Muscle layer of duodenum (tissue), 2 donors: ENCODE results near the gene TLX2.

ENCODE experiments used
- H3K27ac ChIP-seq: one replicate; pipeline ENCODE4 v1.7.0; 2013; ENCODE audit warnings: mild to moderate bottlenecking, low read length
- H3K27me3 ChIP-seq: one replicate; pipeline ENCODE4 v1.7.0; 2013; ENCODE audit warnings: low read depth, mild to moderate bottlenecking, control low read depth, low read length
- H3K36me3 ChIP-seq, 2 donors: one replicate each; pipeline ENCODE4 v1.7.0; 2013; ENCODE audit warnings: low read length in 2 of 2, control low read depth in 1 of 2, mild to moderate bottlenecking in 1 of 2; ENCODE audit not compliant: insufficient read depth in 2 of 2, control insufficient read depth in 1 of 2
- H3K4me1 ChIP-seq, 2 donors: one replicate each; pipeline ENCODE4 v1.7.0; 2013; ENCODE audit warnings: low read length in 2 of 2, mild to moderate bottlenecking in 2 of 2, control low read depth in 1 of 2, moderate library complexity in 1 of 2; ENCODE audit not compliant: insufficient read depth in 2 of 2, control insufficient read depth in 1 of 2
- H3K4me3 ChIP-seq, 2 donors: one replicate each; pipeline ENCODE4 v1.7.0; 2013; ENCODE audit warnings: low read length in 2 of 2, low read depth in 1 of 2, mild to moderate bottlenecking in 1 of 2
- H3K9me3 ChIP-seq, 2 donors: one replicate each; pipeline ENCODE4 v1.7.0; 2013; ENCODE audit warnings: low read length in 2 of 2, control low read depth in 1 of 2, mild to moderate bottlenecking in 1 of 2; ENCODE audit not compliant: control insufficient read depth in 1 of 2
- donor health status: healthy.

TLX2 gene

DNA sequence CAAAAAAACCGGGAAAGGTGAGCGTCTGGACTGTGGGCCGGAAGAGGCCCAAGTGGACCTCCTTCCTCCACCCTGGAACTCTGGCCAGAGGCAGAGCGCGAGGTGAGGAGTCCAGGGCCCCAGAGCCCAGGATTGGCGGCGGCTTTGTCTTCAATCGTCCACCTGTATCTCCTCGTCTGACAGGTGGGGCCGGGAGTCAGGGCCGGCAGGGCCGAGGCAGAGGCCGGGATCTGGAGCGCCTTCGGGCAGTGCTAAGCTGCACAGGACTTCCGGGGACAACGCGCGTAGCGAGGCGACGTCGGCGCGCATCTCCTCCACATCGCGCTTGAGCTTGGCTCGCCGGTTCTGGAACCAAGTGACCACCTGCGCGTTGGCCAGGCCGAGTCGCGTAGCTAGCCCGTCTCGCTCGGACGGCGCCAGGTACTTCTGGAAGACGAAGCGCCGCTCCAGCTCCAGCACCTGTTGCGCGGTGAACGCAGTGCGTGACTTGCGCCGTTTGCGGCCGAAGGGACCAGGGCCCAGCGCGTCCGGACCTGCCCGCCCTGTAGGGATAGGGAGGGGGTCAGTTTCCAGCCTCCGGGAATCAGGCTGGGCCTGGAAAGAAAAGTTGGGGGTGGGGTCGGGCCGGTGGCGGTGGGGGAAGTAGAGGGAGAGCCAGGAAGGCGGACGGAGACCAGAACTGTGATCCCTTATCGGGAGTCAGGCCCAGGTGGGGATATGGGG lies 16.3 kb upstream of the TLX2 start:
- peak overlapping the region; percentile 52 to 54 for H3K4me3 ChIP-seq
- no peak overlapping the region for H3K27ac ChIP-seq
- H3K9me3 ChIP-seq = no peaks in the 10 kb centered on the region
- H3K4me1 ChIP-seq = peaks cover 3 to 34% of the 10 kb centered on the region in 2 donors
- H3K36me3 ChIP-seq = peaks cover 12 to 14% of the 10 kb centered on the region in 2 donors
- H3K27me3 ChIP-seq = peaks cover 38% of the 10 kb centered on the region

DNA sequence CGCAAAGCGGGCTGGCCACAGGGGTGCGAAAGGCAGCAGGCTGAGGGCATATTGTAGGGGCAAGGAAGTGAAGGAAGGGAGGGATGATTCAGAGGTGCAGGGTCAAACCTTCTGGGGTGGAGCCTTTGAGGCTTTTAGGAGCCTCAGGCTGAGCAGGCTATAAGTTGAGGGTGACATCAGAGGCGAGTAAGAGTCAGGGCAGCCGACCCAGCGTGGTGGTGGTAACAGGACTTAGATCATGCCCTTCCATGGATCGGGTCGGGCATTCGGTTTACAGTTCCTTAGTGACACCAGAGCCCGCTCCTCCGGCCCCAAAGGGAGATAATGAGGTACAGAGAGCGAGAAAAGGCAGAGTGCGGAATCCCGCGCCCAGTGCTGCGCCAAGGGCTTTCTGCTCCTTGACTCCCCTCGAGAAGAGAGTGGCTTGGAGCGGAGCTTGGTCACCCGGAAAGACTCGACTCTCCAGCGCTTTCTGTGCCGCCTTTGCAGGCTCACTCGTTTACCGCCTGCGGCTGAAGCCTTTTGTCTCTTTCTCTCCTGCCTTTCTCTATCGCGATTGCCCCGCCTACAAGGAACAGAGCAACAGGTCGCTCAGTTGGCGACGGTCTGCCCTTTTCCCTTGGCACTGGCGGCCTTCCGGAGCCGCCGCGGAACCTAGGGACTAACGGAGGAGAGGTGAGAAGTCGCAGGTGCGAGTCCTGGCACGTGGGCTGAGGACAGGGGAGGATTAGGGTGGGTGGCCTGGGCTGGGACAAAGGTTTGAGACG lies 15.6 kb upstream of the TLX2 start:
- Histone ChIP-seq H3K4me1 (peaks cover 3 to 41% of the 10 kb centered on the region in 2 donors), H3K4me3 (peak overlapping the region; percentile 52 to 54), H3K27me3 (peaks cover 38% of the 10 kb centered on the region), H3K36me3 (peaks cover 5 to 6% of the 10 kb centered on the region in 2 donors), H3K9me3 (no peaks in the 10 kb centered on the region), H3K27ac (no peak overlapping the region)

DNA sequence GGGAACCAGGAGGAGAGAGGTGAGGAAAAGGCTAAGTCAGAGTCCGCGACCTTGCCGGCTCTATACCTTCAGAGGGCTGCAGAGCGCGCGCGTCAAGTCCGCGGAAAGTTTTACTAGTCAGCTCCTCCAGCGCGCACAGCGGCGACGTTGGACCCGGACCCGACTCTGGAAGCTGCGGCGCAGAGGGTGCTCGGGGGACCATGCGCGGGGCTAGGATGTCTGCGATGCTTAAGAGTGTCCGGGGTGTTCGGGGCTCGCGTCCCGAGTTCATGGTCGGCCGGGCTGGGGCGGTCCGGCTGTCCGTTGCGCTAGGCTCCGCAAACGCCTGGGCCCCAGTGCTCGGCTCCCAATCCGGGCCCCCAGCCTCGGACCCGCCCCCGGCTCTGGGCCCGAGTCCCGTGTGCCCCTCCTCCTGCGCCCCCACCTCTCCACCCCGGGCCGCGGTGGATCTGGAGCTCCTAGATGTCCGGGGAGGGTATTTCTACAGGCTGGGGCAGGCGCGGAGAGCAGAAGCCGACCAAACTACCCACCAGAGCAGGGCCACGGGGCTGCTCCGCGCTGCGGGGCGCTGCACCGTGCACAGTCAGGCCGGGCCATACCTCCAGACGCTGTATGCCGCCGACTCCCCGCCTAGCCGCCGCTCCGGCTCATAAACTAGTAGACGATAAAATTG lies 14.8 kb upstream of the TLX2 start, which contains the start of gene LBX2:
LBX2 (minus strand) TSS at position 337 of the 673 bp plus-strand sequence; CDS start at position 271, 66 bp downstream.
- Histone ChIP-seq H3K4me1 (peaks cover 7 to 46% of the 10 kb centered on the region in 2 donors), H3K27ac (no peak within 1 kb of the TSS), H3K4me3 (peak within 1 kb of the TSS; percentile 52 to 54), H3K27me3 (peaks cover 38% of the 10 kb centered on the region), H3K36me3 (peaks cover 0 to 4% of the 10 kb centered on the region in 2 donors), H3K9me3 (no peaks in the 10 kb centered on the region)

DNA sequence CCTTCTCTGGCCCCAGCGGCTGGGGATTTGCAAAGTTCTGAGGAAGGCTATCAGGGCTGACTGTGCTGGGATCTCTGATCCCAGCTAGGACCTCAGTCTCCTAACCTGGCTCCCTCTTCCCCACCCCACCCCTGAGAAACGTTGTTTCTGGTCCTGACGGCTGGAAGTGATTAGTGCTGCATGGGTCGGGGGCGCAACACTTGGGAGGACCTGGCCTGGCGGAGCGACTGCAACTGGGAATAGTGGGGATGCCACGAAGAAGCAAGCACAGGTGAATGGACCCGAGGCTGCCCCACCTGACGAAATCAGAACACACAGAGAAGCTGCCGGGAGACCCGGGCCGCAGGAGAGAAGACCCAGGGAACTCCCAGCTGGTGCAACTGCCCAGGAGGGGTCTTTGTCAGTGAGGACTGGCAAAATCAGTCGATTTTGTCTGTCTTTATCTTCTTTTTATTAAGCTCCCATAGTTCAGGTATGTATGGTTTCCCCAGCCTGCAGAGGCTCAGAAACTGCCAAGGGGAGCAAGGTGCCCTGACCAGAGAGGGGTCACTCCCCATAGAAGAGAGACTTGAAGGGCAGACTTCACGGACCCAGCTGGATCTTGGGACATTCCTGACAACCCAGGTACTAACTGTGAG lies 14.2 kb upstream of the TLX2 start:
- H3K27me3 ChIP-seq = peaks cover 38% of the 10 kb centered on the region
- H3K4me1 ChIP-seq = peaks cover 7 to 52% of the 10 kb centered on the region in 2 donors
- H3K4me3 ChIP-seq = peak overlapping the region in 1 of 2 donors; percentile 54

DNA sequence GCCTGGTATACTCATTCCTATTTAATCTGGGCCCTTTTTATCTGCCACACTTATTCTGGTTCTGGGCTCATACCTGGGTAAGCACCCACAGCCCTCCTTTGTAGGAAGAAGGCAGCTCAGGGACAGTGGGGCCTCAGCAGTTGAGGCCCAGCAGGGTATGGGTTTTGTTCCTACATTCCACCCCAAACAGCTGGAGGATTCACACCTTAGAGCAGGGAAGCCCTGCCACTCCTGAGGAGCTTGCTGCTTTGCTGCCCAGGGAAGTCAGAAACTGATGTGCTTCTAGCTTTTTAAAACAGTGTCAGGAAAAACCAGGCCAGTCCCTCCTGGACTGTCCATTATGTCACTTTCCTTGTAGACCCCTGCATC lies 13.7 kb upstream of the TLX2 start:
- Histone ChIP-seq H3K4me1 (peaks cover 11 to 57% of the 10 kb centered on the region in 2 donors), H3K27me3 (peaks cover 38% of the 10 kb centered on the region), H3K36me3 (peaks cover 10 to 15% of the 10 kb centered on the region in 2 donors), H3K4me3 (no peak overlapping the region), H3K27ac (no peak overlapping the region), H3K9me3 (no peaks in the 10 kb centered on the region)

More for the DNA sequence above, 14.2 kb upstream of the TLX2 start:
- Histone ChIP-seq H3K27ac (no peak overlapping the region), H3K36me3 (peaks cover 5 to 10% of the 10 kb centered on the region in 2 donors), H3K9me3 (no peaks in the 10 kb centered on the region)

DNA sequence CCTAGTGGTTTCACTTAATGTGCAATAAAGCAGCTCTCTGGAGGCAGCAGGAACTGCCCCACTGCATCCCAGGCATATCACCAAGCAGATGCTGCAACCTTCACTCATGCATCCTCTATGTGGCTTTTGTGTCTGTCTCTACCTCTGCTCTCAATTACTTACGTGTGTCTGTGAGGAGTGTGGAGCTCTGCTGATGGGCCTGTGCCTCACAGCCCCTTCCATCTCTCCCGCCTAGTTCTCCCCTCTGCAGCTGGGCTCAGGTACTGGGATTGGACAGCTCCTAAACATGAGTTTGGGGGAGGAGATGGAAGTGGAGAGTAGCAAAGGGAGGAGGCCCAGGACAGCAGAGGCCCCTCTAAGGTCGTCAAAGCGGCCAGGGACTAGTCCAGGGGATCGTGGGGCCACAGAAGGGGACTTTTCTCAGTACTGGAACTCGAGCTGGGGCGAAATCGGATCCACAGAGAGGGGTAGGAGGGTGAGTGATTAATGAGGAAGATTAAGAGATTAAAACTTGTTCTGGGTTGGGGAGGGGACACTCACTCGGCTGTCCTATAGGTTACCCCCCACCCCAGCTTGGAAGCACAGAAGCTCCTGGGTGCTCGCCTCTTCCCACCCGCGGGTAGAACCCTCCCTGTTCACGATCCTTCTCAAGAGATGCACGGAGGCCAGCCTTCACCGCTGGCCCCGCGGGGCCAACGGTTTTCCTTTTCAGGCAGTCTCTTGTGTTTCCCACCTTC lies 12.7 kb upstream of the TLX2 start:
- Histone ChIP-seq H3K27ac (no peak overlapping the region), H3K27me3 (peaks cover 38% of the 10 kb centered on the region), H3K4me3 (no peak overlapping the region), H3K9me3 (no peaks in the 10 kb centered on the region), H3K36me3 (peaks cover 13 to 20% of the 10 kb centered on the region in 2 donors), H3K4me1 (peaks cover 17 to 67% of the 10 kb centered on the region in 2 donors)

DNA sequence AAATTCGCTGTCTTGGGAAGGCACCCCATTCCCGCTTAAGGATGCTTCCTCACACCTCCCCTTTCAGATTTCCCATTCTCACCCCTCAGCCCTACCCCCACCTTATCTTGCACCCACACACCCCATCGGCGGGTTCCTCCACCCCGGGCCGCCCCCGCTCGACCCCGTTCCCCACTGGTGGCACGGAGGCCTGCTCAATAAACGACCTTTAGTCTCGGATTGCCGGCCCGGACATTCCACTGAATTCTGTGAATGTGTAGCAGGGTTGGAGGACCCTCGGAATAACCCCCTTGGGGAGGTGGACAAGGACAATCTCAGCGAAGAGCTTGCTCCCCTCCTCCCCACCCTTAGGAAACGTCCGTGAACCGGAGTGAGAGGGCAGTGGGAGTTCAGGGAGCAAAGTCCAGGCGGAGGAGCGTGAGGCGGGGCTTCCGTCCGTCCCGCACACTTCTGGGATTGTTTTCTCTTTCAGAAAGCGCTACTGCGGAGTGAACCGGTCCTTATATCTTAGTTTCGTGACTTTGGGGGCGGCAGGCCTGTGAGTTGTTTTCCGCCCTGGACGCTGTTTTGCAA lies 12.0 kb upstream of the TLX2 start:
- H3K4me3 ChIP-seq = peak overlapping the region; percentile 62 to 80
- H3K36me3 ChIP-seq = peaks cover 13 to 22% of the 10 kb centered on the region in 2 donors
- peak overlapping the region; percentile 83 for H3K27ac ChIP-seq
- H3K27me3 ChIP-seq = peaks cover 33% of the 10 kb centered on the region
- H3K9me3 ChIP-seq = no peaks in the 10 kb centered on the region
- H3K4me1 ChIP-seq = peaks cover 22 to 71% of the 10 kb centered on the region in 2 donors

DNA sequence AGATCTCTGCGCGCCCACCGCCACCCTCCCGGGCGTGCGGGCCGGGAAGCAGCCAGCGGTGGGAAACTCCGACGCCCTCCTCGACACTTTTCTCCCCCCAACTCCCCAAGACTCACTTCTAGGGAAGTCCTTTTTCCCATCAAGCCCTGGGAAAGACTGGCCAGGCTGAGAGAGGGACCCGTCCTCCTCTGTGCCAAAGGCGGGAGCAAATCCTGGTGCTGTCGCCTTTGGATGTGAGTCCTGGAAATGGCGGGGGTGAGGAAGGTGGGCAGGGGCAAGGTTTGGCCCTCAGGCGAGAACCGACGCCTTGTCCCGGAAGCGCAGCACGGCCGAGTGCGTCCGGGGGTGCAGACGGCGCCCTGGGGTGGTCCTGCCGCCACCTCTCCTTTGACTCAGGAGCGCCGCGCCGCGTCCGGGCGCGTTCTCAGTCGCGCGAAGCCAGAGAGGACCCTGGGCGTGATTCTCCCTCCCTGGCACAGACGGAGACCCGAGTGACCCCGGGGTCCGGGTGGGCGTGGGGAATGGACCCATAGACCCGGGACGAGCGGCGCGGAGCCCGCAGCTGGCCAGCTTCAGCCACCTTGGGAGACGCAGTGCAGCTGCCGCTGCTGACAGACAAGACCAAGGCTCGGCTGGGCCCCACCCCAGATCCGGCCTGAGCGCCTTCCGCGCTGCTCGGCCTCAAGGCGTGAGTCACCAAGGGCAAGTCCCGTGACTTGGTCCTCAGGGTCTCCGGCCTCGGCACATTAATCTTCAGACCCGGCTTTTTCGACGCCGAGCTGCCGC lies 11.3 kb upstream of the TLX2 start:
- peak overlapping the region; percentile 62 to 80 for H3K4me3 ChIP-seq
- H3K9me3 ChIP-seq = no peaks in the 10 kb centered on the region
- peaks cover 32% of the 10 kb centered on the region for H3K27me3 ChIP-seq
- peaks cover 13 to 26% of the 10 kb centered on the region in 2 donors for H3K36me3 ChIP-seq
- peak overlapping the region; percentile 83 for H3K27ac ChIP-seq
- peaks cover 22 to 66% of the 10 kb centered on the region in 2 donors for H3K4me1 ChIP-seq

DNA sequence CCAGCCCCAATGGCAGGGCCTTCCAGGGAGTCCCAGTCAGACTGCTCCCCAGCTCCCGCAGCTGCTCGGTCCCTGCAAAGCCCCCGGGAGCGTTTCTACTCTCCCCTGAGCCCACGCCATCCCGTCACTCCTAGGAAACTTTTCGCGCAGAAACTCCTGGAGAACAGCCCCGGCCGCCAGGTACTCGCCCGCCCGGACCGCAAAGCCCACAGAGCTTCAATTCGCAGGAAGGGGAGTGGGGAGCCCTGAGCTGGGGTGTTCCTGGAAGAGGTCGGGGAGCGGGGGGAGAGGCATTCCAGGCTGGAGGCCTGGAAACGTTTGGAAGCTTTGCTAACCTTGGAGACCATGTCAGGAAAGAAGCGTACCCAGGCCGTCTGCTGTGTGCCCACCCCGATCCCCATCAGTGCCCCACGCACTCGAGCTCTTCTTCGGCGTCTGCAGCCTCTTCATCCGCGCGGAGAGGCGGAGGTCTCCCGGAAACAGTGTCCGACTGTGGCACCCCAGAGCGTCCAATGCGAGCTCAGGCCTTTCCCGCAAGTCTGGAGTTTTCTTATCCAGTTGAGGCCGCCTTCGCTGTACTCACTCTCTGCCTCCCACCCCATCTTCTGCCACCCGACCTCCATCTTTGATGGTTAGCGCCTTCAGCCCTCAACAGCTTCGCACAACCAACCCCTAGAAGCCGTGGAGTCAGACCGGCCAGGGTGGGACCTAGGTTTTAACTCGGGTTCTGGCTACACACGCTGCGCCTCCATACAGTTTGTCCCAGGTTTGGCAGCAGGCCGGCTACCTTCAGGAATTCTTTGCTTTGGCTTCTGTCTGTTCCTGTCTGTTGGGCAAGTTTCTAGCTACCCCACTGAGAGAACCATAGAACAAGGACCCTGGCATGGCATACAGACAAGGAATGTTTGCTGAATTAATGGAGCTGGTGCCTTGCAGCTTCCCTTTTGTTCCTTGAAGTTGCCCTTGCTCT lies 10.5 kb upstream of the TLX2 start:
- H3K4me1 ChIP-seq = peaks cover 19 to 63% of the 10 kb centered on the region in 2 donors
- peaks cover 13 to 26% of the 10 kb centered on the region in 2 donors for H3K36me3 ChIP-seq
- peaks cover 26% of the 10 kb centered on the region for H3K27me3 ChIP-seq
- no peaks in the 10 kb centered on the region for H3K9me3 ChIP-seq
- H3K27ac ChIP-seq = peak overlapping the region; percentile 83
- H3K4me3 ChIP-seq = peak overlapping the region; percentile 62 to 80
